HL-60 (cell line): ENCODE measurements around the gene TOGARAM2.

Source experiments
- DNase-seq, 2 experiments: peaks; one replicate each; pipeline ENCODE4 v3.0.0-alpha.2; 2010 to 2020; ENCODE audit warnings: low read depth in 1 of 2, low spot score in 1 of 2
- H3K27ac ChIP-seq: fragments of 250-450 bp; sonication (Bioruptor Pico); replicated peaks from 2 replicates; pipeline ENCODE4 v1.5.1; 2020; ENCODE audit warnings: mild to moderate bottlenecking, moderate library complexity
- H3K27me3 ChIP-seq: fragments of 250-450 bp; sonication (Bioruptor Pico); 2 replicates; pipeline ENCODE4 v1.5.1; 2021; ENCODE audit warnings: mild to moderate bottlenecking, moderate library complexity; ENCODE audit not compliant: insufficient read depth, poor library complexity, severe bottlenecking
- H3K4me3 ChIP-seq: replicated peaks from 2 replicates; pipeline ENCODE4 v1.5.1; 2011; ENCODE audit warnings: mild to moderate bottlenecking, control low read depth, low read length; ENCODE audit not compliant: insufficient read depth
- CTCF ChIP-seq: IDR thresholded peaks from one replicate; pipeline ENCODE4 v1.5.1; 2011; ENCODE audit warnings: low read length, control low read depth, inconsistent platforms; ENCODE audit not compliant: insufficient read depth
- GABPA ChIP-seq: IDR thresholded peaks from 2 replicates; pipeline ENCODE4 v1.6.1; 2012; ENCODE audit warnings: low read depth
- POLR2AphosphoS5 ChIP-seq: IDR thresholded peaks from 2 replicates; pipeline ENCODE4 v1.6.1; 2012; ENCODE audit warnings: low read depth
- REST ChIP-seq: IDR thresholded peaks from 2 replicates; pipeline ENCODE4 v1.6.1; 2012; ENCODE audit warnings: low read depth; ENCODE audit not compliant: insufficient replicate concordance
- SPI1 ChIP-seq: IDR thresholded peaks from 2 replicates; pipeline ENCODE4 v1.6.1; 2012; ENCODE audit warnings: low read depth, mild to moderate bottlenecking, borderline replicate concordance

Gene TOGARAM2

GRCh38 chr2:29065068-29065811 is 84.1 kb downstream of the TOGARAM2 start:
- no peak for DNase-seq
- no peak overlapping the region for H3K27ac ChIP-seq

GRCh38 chr2:29066271-29066860 is 85.3 kb downstream of the TOGARAM2 start:
- TF ChIP-seq SPI1 (no peak), REST (no peak), GABPA (no peak), POLR2AphosphoS5 (no peak), CTCF (no peak)
- H3K4me3 ChIP-seq = no peak overlapping the region
- DNase-seq = no peak
- H3K27me3 ChIP-seq = no peaks in the 10 kb centered on the region
- H3K27ac ChIP-seq = no peak overlapping the region

More at GRCh38 chr2:29065068-29065811, 84.1 kb downstream of the TOGARAM2 start:
- H3K4me3 ChIP-seq = no peak overlapping the region
- no peaks in the 10 kb centered on the region for H3K27me3 ChIP-seq
- TF ChIP-seq POLR2AphosphoS5 = no peak
- TF ChIP-seq GABPA = no peak
- TF ChIP-seq REST = no peak
- TF ChIP-seq CTCF = no peak
- TF ChIP-seq SPI1 = no peak

- DNase-seq = no peak
- Histone ChIP-seq H3K4me3 (no peak overlapping the region), H3K27me3 (no peaks in the 10 kb centered on the region), H3K27ac (no peak overlapping the region)
- TF ChIP-seq POLR2AphosphoS5 (no peak), REST (no peak), CTCF (no peak), GABPA (no peak), SPI1 (no peak)
Measured at GRCh38 chr2:29066997-29067605, 86.0 kb downstream of the TOGARAM2 start.
